ENCODE results near the gene LRRC66. TPM values are rescaled to one million over a fixed set of nuclear protein-coding genes. Genes with fewer than 3 reads are reported as not detected.

Gene LRRC66
- total and polyA plus RNA-seq, 8 donors = 0.17 to 0.43 (median 0.37) TPM

DNA sequence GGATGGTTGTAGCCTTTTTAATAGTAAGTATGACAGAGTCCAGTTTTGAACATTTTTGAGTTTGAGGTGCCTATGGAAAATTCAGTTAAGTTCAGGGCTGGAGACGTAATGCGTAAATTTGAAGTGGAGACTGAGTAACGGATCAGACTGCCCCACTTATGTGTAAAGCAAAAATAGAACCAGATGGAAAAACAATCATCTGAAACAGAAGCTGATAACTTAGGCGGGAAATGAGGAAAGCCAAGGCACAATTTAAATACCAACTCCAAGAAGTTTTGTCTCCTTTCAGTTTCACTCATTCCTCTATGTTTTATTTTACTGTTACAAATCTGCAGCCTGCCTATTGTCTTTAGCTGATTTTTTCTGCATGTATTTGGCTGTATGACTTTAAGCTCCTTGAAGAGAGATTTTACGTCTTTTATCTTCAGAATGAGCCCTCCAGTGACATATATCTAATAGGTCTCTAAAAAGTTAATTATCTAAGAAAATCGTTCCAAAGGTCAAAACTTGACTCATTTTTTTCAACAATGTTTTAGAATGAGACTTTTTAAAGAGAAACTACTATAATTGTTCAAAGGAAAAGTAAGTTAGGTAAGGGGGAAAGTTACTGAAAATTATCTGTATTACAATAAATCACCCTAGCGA is 16.8 kb upstream of the LRRC66 start:
- H3K27me3 ChIP-seq = peaks cover 4 to 63% of the 10 kb centered on the region in 2 donors
- H3K27ac ChIP-seq = no peak overlapping the region
- peaks cover 0 to 8% of the 10 kb centered on the region in 2 donors for H3K4me1 ChIP-seq
- no peaks in the 10 kb centered on the region for H3K36me3 ChIP-seq
- DNase-seq (peak in 2 of 4 donors; percentile 19 to 42), ATAC-seq (no peak)
- peak overlapping the region; percentile 58 to 65 for H3K4me3 ChIP-seq
- H3K9me3 ChIP-seq = no peaks in the 10 kb centered on the region
- TF ChIP-seq, protein P1, sequence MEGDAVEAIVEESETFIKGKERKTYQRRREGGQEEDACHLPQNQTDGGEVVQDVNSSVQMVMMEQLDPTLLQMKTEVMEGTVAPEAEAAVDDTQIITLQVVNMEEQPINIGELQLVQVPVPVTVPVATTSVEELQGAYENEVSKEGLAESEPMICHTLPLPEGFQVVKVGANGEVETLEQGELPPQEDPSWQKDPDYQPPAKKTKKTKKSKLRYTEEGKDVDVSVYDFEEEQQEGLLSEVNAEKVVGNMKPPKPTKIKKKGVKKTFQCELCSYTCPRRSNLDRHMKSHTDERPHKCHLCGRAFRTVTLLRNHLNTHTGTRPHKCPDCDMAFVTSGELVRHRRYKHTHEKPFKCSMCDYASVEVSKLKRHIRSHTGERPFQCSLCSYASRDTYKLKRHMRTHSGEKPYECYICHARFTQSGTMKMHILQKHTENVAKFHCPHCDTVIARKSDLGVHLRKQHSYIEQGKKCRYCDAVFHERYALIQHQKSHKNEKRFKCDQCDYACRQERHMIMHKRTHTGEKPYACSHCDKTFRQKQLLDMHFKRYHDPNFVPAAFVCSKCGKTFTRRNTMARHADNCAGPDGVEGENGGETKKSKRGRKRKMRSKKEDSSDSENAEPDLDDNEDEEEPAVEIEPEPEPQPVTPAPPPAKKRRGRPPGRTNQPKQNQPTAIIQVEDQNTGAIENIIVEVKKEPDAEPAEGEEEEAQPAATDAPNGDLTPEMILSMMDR (IDR thresholded peaks at IDR 0.05) = no peak
- intact Hi-C loops (cut with DNase I) = no loop called here

DNA sequence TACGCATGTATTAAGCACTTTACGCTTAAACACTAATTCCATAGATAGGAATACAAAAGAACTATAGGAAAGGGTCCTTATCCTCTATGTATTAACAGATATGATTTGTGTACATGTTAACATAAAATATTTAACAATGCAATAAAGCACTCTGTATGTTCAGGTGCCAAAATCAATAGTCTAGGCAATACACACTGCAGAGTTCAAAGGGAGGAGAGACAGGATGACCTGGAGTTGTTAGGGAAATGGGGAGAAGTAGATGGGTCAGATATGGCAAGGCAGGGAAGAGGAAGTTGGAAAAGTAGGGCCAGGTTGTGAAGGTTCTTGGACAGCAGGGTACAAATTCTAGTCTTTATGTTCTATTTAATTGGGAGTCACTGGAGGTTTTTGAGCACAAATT is 15.0 kb upstream of the LRRC66 start:
- TF ChIP-seq, protein P1 (IDR thresholded peaks at IDR 0.05) = no peak

DNA sequence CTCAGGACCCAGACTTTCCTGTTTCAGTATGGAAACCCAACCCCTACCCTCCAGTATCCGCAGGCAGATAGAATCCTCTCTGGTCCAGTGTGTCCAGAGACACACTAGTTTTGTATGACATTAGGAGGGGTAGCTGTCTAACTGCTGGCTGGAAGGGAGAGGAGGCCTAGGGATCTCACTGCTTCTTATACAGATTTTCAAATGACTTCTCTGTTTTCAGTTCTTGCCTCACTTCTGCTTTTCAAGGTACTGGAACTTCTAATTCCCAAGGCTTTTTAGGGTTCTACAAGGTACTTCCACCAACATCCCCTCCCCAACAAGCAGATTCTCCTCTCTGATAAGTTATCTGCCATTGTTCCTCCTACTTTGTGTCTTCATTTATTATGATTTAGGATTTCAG is 11.8 kb upstream of the LRRC66 start:
- TF ChIP-seq, protein P1 (IDR thresholded peaks at IDR 0.05) = no peak
- Histone ChIP-seq H3K4me1 (no peaks in the 10 kb centered on the region), H3K36me3 (no peaks in the 10 kb centered on the region), H3K4me3 (no peak overlapping the region), H3K27me3 (peaks cover 0 to 15% of the 10 kb centered on the region in 2 donors), H3K27ac (no peak overlapping the region), H3K9me3 (no peaks in the 10 kb centered on the region)
- ATAC-seq (no peak), DNase-seq (no peak)
- intact Hi-C loops (cut with DNase I) = no loop called here

More for the DNA sequence above, 15.0 kb upstream of the LRRC66 start:
- Histone ChIP-seq H3K27me3 (peaks cover 4 to 46% of the 10 kb centered on the region in 2 donors), H3K9me3 (no peaks in the 10 kb centered on the region), H3K36me3 (no peaks in the 10 kb centered on the region), H3K4me1 (peaks cover 0 to 8% of the 10 kb centered on the region in 2 donors), H3K27ac (no peak overlapping the region), H3K4me3 (no peak overlapping the region)
- DNase-seq (no peak), ATAC-seq (no peak)
- intact Hi-C loops (cut with DNase I) = no loop called here

DNA sequence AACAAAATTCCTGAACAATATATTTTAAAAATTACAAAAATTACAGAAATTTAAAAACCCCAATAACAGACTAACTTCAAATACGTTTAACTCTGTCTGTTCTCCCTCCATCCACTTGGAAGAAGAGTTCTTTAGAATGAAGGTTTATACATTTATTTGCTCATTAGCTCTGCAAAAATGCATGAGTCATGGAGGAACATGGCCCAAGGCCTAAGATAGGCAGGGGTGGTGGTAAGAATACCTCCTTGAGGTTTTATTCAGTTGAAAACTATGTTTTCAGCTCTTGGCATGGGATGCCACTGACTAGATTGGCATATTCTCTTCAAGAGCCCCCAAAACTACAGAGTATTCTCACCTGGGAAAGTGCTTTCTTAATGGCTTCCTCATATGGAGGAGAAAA is 8.8 kb upstream of the LRRC66 start:
- TF ChIP-seq, protein P1 (IDR thresholded peaks at IDR 0.05) = no peak
- intact Hi-C loops (cut with DNase I) = loop anchor here in 1 of 2 donors (10.0 kb wide), 1 partner anchor 134 kb away; no protein-coding TSS in a partner anchor
- no peak overlapping the region for H3K27ac ChIP-seq

DNA sequence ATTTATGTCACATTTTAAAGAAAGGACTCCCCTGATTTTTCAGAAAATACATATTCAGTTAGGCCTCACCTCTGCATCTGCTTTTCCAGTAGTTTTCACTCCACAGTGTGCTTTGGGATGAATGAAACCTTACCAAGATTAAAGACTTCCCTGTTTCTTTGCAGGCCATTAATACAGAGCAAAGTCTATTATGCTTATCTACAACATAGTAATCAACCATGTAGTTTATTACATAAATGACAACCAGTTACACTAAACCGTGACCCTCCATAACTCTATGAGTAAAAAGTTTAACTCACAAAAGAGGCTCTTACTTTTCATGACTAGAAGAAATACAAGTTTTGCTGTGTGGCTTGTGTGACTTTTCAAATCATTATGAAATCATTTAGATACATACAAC is 2.3 kb downstream of the LRRC66 start:
- H3K36me3 ChIP-seq = peaks cover 0 to 4% of the 10 kb centered on the region in 2 donors
- intact Hi-C loops (cut with DNase I) = no loop called here
- ATAC-seq (no peak), DNase-seq (no peak)
- H3K4me1 ChIP-seq = no peaks in the 10 kb centered on the region
- no peaks in the 10 kb centered on the region for H3K9me3 ChIP-seq
- H3K4me3 ChIP-seq = no peak overlapping the region
- H3K27ac ChIP-seq = no peak overlapping the region
- H3K27me3 ChIP-seq = no peaks in the 10 kb centered on the region
- TF ChIP-seq, protein P1 (IDR thresholded peaks at IDR 0.05) = no peak

More for the DNA sequence above, 8.8 kb upstream of the LRRC66 start:
- peaks cover 0 to under 1% of the 10 kb centered on the region in 2 donors for H3K36me3 ChIP-seq
- no peaks in the 10 kb centered on the region for H3K4me1 ChIP-seq
- H3K4me3 ChIP-seq = no peak overlapping the region
- ATAC-seq (no peak), DNase-seq (no peak)
- H3K27me3 ChIP-seq = no peaks in the 10 kb centered on the region
- no peaks in the 10 kb centered on the region for H3K9me3 ChIP-seq

Measured in left lung (tissue), 10 donors.